ENCODE measurements around the gene TLX2. TPM values are rescaled to one million over a fixed set of nuclear protein-coding genes. Genes with fewer than 3 reads are reported as not detected.
"Not testable (repeated sequence)": the region's sequence is repeated elsewhere in the genome, so short reads cannot be mapped to it uniquely, and the experiment has no call there.

TLX2 gene
- total and polyA plus RNA-seq, 12 donors = not detected

- Histone ChIP-seq H3K9me3 (no peaks in the 10 kb centered on the region), H3K4me3 (peak overlapping the region; percentile 74 to 97 (median 88)), H3K4me1 (peaks cover 10 to 46% (median 29%) of the 10 kb centered on the region in 9 donors), H3K27me3 (no peaks in the 10 kb centered on the region), H3K27ac (peak overlapping the region in 3 of 10 donors; percentile 90 to 92 (median 91)), H3K36me3 (peaks cover 0 to 64% (median 3%) of the 10 kb centered on the region in 9 donors)
- intact Hi-C loops (cut with DNase I) = loop anchor here in 5 of 10 donors (5.0 kb wide), 3 partner anchors 46 to 106 kb away; partner anchors contain the start of genes AUP1 (in 1 of the 5), DQX1 (in 1 of the 5) and HTRA2 (in 1 of the 5)
- 58 to 69% methylated on average over 3 of the region's 3 CpGs for WGBS, 2 donors
- no peak for DNase-seq
- TF ChIP-seq CTCF (IDR thresholded peaks at IDR 0.05) = no peak
- no peak for ATAC-seq
These were observed 32.8 kb upstream of the TLX2 start for GRCh38 chr2:74481431-74481830.

GRCh38 chr2:74481961-74482800 is 32.1 kb upstream of the TLX2 start:
- Histone ChIP-seq H3K27me3 (no peaks in the 10 kb centered on the region), H3K4me1 (peaks cover 10 to 40% (median 29%) of the 10 kb centered on the region in 9 donors), H3K4me3 (peak overlapping the region; percentile 74 to 97 (median 88)), H3K36me3 (peaks cover 0 to 64% (median 3%) of the 10 kb centered on the region in 9 donors), H3K9me3 (no peaks in the 10 kb centered on the region), H3K27ac (peak overlapping the region; percentile 78 to 94 (median 90))
- WGBS, 2 donors = 0 to 2% methylated on average over 80 of the region's 80 CpGs
- intact Hi-C loops (cut with DNase I) = loop anchor here in 8 of 10 donors (2.0 to 5.0 kb wide), 5 partner anchors 25 to 105 kb away; partner anchors contain the start of genes AUP1 (in 1 of the 8), DQX1 (in 1 of the 8), HTRA2 (in 1 of the 8) and PCGF1 (in 1 of the 8)
- TF ChIP-seq CTCF (IDR thresholded peaks at IDR 0.05) = no peak
- DNase-seq (peak in 1 of 2 donors; percentile 69), ATAC-seq (peak; percentile 60 to 78 (median 71))

GRCh38 chr2:74482801-74483674 is 31.2 kb upstream of the TLX2 start, which contains the start of the genes CCDC142 and TTC31:
TSS of gene CCDC142 (minus strand) at chr2:74482998. CDS start at chr2:74482837, 161 bp downstream.
TSS of gene TTC31 (plus strand) at chr2:74483081. CDS start at chr2:74483096, 15 bp downstream.
- ATAC-seq = peak; percentile 98 to 99 (median 99)
- H3K36me3 ChIP-seq = peaks cover 0 to 64% (median 3%) of the 10 kb centered on the region in 9 donors

GRCh38 chr2:74483675-74484164 is 30.5 kb upstream of the TLX2 start:
- DNase-seq = not testable (repeated sequence)
- H3K36me3 ChIP-seq = peaks cover 0 to 64% (median 3%) of the 10 kb centered on the region in 9 donors

More at GRCh38 chr2:74482801-74483674, 31.2 kb upstream of the TLX2 start, which contains the start of the genes CCDC142 and TTC31:
- peaks cover 10 to 40% (median 29%) of the 10 kb centered on the region in 9 donors for H3K4me1 ChIP-seq
- no peaks in the 10 kb centered on the region for H3K27me3 ChIP-seq
- intact Hi-C loops (cut with DNase I) = loop anchor here in 9 of 10 donors (1.0 to 5.0 kb wide), 10 partner anchors 24 to 104 kb away; partner anchors contain the start of genes AUP1 (in 4 of the 9), HTRA2 (in 4 of the 9), PCGF1 (in 2 of the 9) and DQX1 (in 1 of the 9)
- 1% methylated on average over 50 of the region's 50 CpGs for WGBS, 2 donors
- no peaks in the 10 kb centered on the region for H3K9me3 ChIP-seq
- H3K27ac ChIP-seq = peak within 1 kb of the TSS; percentile 78 to 94 (median 90)
- peak within 1 kb of the TSS; percentile 74 to 97 (median 88) for H3K4me3 ChIP-seq
- peak; percentile 81 to 98 (median 88) for TF ChIP-seq CTCF (IDR thresholded peaks at IDR 0.05)
- peak; percentile 94 to 98 for DNase-seq

More at GRCh38 chr2:74483675-74484164, 30.5 kb upstream of the TLX2 start:
- Histone ChIP-seq H3K4me3 (peak overlapping the region; percentile 74 to 97 (median 88)), H3K27ac (peak overlapping the region in 7 of 10 donors; percentile 87 to 94 (median 92)), H3K4me1 (peaks cover 10 to 40% (median 29%) of the 10 kb centered on the region in 9 donors)
- 76 to 78% methylated on average over 19 of the region's 19 CpGs for WGBS, 2 donors
- not testable (repeated sequence) for H3K9me3 ChIP-seq, H3K27me3 ChIP-seq, ATAC-seq
- intact Hi-C loops (cut with DNase I) = loop anchor here in 9 of 10 donors (1.0 to 5.0 kb wide), 10 partner anchors 23 to 104 kb away; partner anchors contain the start of genes AUP1 (in 4 of the 9), HTRA2 (in 4 of the 9), PCGF1 (in 2 of the 9) and DQX1 (in 1 of the 9)

Data from heart right ventricle (tissue), 16 donors.